GM18907 (cell line): Measurements from ENCODE around the gene RNF150.

ENCODE experiments used
- ATAC-seq: cut with Tn5 transposase; IDR thresholded peaks from one replicate; pipeline ENCODE4 v1.9.1; 2021; ENCODE audit warnings: mild to moderate bottlenecking, moderate library complexity; ENCODE audit not compliant: unreplicated experiment

The RNF150 gene

GRCh38 chr4:140930557-140930956 is 202.7 kb downstream of the RNF150 start:
- no peak for ATAC-seq

- ATAC-seq, result no peak
Measured at GRCh38 chr4:140930011-140930410, 203.3 kb downstream of the RNF150 start.

GRCh38 chr4:140928880-140929279 is 204.4 kb downstream of the RNF150 start:
- no peak for ATAC-seq

- no peak for ATAC-seq
Measured at GRCh38 chr4:140926672-140927071, 206.6 kb downstream of the RNF150 start.

- no peak for ATAC-seq
Measured at GRCh38 chr4:140925417-140925816, 207.9 kb downstream of the RNF150 start.

GRCh38 chr4:140924761-140925392 is 208.4 kb downstream of the RNF150 start:
- no peak for ATAC-seq

- no peak for ATAC-seq
Measured at GRCh38 chr4:140906993-140907962, 226.0 kb downstream of the RNF150 start.

- ATAC-seq, result no peak
Measured at GRCh38 chr4:140904904-140905303, 228.4 kb downstream of the RNF150 start.

- no peak for ATAC-seq
Measured at GRCh38 chr4:140903522-140904475, 229.5 kb downstream of the RNF150 start.

GRCh38 chr4:140901736-140902336 is 231.4 kb downstream of the RNF150 start:
- ATAC-seq, result no peak

GRCh38 chr4:140893939-140894338 is 239.3 kb downstream of the RNF150 start:
- no peak for ATAC-seq

- no peak for ATAC-seq
Measured at GRCh38 chr4:140888054-140888453, 245.2 kb downstream of the RNF150 start.

- ATAC-seq, result no peak
Measured at GRCh38 chr4:140887467-140887866, 245.8 kb downstream of the RNF150 start.

- ATAC-seq, result peak; percentile 95
Measured at GRCh38 chr4:140884431-140885058, 248.7 kb downstream of the RNF150 start.

- ATAC-seq, result no peak
Measured at GRCh38 chr4:140877781-140878180, 255.5 kb downstream of the RNF150 start.

GRCh38 chr4:140876615-140877364 is 256.5 kb downstream of the RNF150 start:
- ATAC-seq, result no peak

GRCh38 chr4:140875746-140876452 is 257.4 kb downstream of the RNF150 start:
- no peak for ATAC-seq

GRCh38 chr4:140874056-140874455 is 259.2 kb downstream of the RNF150 start:
- no peak for ATAC-seq

GRCh38 chr4:140871368-140871767 is 261.9 kb downstream of the RNF150 start:
- ATAC-seq, result no peak
